Head of caudate nucleus (tissue), 42 donors: Measurements from ENCODE around the gene RIPPLY2.
A peak's percentile ranks its signal among the peaks of the same experiment; 100 is the strongest.

ENCODE experiments used
- DNase-seq, 42 donors: peaks; one replicate each; pipeline versions ENCODE4 v3.0.0 to v3.0.0-alpha.2; 2020 to 2021; ENCODE audit warnings: mixed read lengths in 7 of 42
- intact Hi-C: fragments of 100-400 bp; cut with DNase I; formaldehyde crosslinking; loops from one replicate; pipeline ENCODE4 v1.15.0; 2022

Gene RIPPLY2

DNA sequence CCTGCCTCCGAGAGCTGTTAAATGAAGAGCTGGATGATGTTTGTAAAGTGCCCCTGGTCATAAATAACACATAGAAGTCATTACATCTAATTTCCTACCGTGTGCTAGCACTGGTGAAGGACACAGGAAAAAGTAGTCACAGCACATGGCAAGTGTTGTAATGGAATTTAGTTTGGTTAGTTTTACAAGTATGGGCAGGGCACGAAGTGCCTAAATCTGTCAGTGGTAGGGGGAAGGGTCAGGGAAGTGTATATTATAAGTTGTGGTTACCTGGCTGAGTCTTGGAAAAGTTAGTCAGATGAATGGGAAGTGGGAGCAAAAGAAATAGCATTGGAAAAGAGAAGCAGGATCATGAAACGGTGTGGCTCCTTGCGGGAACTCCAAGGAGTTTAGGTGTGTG lies 1.6 kb downstream of the RIPPLY2 start:
- intact Hi-C loops: loop anchor here (10.0 kb wide), 1 partner anchor 370 kb away; the partner anchor contains the start of gene CEP162
- DNase-seq: no peak

- DNase-seq: peak; percentile 87 to 98 (median 95)
- intact Hi-C loops: loop anchor here (10.0 kb wide), 1 partner anchor 365 kb away; the partner anchor contains the start of gene CEP162
These were observed 6.5 kb downstream of the RIPPLY2 start, which contains the start of gene CYB5R4 for GRCh38 chr6:83859410-83860358. CYB5R4 (plus strand) TSS chr6:83859689; CDS start chr6:83859783, 94 bp downstream.

GRCh38 chr6:83860359-83860755 lies 7.2 kb downstream of the RIPPLY2 start:
- no peak for DNase-seq
- intact Hi-C loops: no loop called here

- intact Hi-C loops: no loop called here
These were observed 7.8 kb downstream of the RIPPLY2 start for GRCh38 chr6:83860782-83861495.

GRCh38 chr6:83862776-83863471 lies 9.8 kb downstream of the RIPPLY2 start:
- no peak for DNase-seq
- intact Hi-C loops: no loop called here

More at GRCh38 chr6:83860782-83861495, 7.8 kb downstream of the RIPPLY2 start:
- DNase-seq: no peak

DNA sequence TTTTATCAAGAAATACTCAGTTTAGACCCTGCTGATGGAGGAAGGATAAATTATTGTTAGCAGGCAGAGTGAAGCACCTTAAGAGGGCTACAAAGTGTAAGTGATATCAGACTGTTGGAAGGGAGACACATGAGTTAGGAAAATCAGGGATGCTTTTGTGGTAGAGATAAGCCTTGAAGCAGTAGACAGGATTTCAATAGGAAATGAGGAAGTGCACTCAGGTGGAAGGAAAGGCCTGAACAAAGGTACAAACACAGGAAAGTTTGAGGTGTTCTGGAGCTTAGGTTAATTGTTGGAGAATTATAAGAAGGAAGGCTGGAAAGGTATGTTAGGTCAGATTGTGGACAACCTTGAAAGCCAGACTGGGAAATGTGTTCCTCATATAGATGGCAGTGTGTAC lies 13.9 kb downstream of the RIPPLY2 start:
- intact Hi-C loops: no loop called here
- DNase-seq: no peak

DNA sequence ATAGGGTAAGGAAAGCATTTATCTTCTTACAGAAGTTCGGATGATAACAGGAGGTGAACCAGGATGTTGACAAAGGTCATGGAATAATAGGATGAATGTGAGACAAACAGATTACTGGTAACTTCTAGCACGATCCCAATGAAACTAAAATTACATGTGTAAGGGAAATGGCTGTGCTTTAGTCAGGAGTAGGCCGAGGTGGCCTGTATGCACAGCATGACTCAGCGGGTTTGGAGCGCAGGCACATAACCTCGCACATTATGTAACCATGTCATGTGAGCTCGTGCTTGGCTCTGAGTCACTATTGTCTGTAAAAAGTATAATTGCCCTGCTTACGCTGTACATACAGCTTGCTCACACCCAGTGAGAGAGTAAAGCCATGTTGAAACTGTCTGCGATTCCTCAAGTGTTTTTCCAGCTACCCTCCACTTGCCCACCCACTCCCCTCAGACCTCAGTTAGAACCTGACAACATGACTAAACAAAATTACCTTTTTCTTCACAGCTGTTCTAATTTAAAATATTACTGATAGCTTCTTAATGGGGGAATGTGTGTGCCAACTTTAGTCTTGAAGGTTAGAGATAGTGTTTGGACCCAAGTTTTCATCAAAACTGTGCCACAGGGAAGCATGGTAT lies 14.5 kb downstream of the RIPPLY2 start:
- peak in 41 of 42 donors; percentile 24 to 86 (median 68) for DNase-seq
- intact Hi-C loops: no loop called here

GRCh38 chr6:83868639-83869038 lies 15.5 kb downstream of the RIPPLY2 start:
- DNase-seq: no peak
- intact Hi-C loops: no loop called here

- peak in 1 of 42 donors; percentile 7 for DNase-seq
- intact Hi-C loops: no loop called here
These were observed 17.5 kb downstream of the RIPPLY2 start for GRCh38 chr6:83870649-83871048.

GRCh38 chr6:83872386-83873118 lies 19.4 kb downstream of the RIPPLY2 start:
- peak in 5 of 42 donors; percentile 15 to 49 (median 28) for DNase-seq

DNA sequence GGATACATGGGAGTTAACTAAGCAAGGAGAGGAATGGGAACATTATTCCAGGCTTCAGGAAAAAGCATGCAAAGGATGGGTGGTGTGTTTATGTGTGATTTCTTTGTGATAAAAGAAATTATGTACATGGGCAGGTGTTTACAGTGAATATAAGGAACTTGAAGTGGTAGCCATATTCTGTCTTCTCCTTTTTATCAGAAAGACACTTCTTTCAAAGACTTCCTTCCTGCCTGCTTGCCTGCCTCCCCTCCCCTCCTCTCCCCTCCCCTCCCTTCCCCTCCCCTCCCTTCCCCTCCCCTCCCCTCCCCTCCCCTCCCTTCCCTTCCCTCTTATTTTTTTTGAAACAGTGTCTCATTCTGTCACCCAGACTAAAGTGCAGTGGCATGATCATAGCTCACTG lies 20.7 kb downstream of the RIPPLY2 start:
- intact Hi-C loops: no loop called here
- no peak for DNase-seq

More at GRCh38 chr6:83872386-83873118, 19.4 kb downstream of the RIPPLY2 start:
- intact Hi-C loops: no loop called here

GRCh38 chr6:83875843-83876242 lies 22.7 kb downstream of the RIPPLY2 start:
- intact Hi-C loops: no loop called here
- DNase-seq: no peak

DNA sequence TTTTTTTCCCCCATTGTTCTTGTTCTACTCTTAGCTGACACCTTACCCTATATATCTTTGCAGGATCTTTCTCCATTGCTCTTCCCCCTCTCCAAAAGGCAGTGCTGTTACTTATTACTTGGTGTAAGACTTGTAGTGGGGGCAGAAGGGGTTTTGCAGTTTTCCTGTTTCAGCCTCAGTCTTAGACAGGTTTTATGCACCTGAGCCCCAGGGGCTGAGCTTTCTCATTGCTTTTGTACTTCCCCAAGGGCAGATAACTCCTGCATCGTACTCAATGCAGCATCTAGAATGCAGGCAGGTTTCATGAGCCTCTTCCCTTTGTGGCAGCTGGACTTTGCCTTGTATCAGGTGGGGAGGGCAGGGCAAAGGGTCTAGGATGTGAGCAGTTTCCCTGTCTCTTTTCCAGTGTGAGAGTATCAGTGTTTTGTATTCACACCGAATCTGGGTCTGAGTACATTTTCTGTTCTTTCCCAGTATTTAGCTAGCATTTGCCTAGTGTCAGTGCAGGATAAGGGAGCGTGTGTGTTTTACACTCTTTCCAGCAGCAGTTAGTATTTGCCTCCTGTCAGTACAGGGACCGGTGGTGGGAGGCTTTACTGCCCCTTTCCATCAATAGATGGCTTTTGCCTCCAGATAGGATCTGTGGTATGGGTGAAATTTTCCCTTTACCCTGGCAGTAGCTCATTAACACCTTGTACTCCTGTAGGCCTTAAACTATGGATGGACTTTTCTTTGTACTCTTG lies 25.9 kb downstream of the RIPPLY2 start:
- DNase-seq: no peak
- intact Hi-C loops: no loop called here

DNA sequence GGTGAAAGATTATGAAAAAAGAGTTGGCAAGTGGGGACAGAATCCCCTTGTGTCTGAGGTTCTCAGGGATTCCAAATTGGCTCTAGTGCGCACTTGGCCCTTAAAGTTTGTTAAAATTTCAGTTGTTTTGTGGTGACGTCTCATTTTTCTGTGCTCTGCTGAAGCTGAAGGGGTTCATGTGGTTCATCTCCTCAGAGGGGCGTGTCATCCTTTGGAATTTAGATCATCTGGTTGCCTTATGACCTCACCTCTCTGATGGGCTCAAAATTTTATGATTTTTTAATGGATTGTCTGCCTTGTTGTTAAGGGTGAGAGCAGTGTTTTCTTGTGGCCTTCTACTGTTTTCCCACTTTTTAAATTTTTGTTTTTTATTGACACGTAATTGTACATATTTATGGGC lies 26.6 kb downstream of the RIPPLY2 start:
- intact Hi-C loops: loop anchor here (10.0 kb wide), 1 partner anchor 345 kb away; the partner anchor contains the start of gene CEP162
- DNase-seq: no peak

DNA sequence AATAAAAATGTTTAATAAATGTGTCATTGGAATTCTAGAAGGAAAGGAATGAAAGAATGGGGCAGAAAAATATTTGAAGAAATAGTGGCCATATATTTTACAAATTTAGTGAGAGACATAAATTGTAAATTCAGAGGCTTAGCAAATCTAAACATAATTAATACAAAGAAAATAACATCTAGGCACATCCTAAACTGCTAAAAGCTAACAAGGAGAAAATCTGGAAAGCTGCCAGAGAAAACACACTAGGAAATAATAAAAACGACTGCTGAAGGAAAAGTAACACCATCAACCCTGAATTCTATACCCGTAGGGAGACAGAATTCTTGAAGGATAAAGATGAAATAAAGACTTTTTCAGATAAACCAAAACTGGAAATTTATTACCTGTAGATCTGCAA lies 30.1 kb downstream of the RIPPLY2 start:
- intact Hi-C loops: loop anchor here (10.0 kb wide), 1 partner anchor 342 kb away; the partner anchor contains the start of gene CEP162

DNA sequence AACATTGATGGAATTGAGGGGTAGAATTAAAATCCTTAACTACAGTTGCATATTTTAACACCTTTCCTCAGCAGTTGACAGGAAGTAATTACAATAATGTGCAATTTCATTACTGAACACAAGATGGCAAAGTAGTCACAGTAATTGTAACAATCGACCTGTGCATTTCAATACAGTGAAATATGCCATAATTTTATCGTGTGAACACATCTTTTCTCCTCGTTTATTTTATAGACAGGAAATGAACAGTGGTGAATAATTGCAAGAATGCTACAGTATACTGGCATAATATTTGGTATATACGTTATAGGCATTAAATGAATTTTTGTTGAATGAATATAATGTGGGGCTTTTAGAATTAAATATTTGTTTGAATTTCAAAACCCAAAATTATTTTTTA lies 31.4 kb downstream of the RIPPLY2 start:
- no peak for DNase-seq
- intact Hi-C loops: loop anchor here (10.0 kb wide), 1 partner anchor 340 kb away; the partner anchor contains the start of gene CEP162

More for the DNA sequence above, 30.1 kb downstream of the RIPPLY2 start:
- no peak for DNase-seq

- intact Hi-C loops: loop anchor here (10.0 kb wide), 1 partner anchor 339 kb away; the partner anchor contains the start of gene CEP162
These were observed 32.8 kb downstream of the RIPPLY2 start for GRCh38 chr6:83885984-83886383.

More at GRCh38 chr6:83885984-83886383, 32.8 kb downstream of the RIPPLY2 start:
- DNase-seq: no peak
